GM23248 (cell line): ENCODE measurements around the gene CIART. TPM values are rescaled to one million over a fixed set of nuclear protein-coding genes. Genes with fewer than 3 reads are reported as not detected.

ENCODE experiments used
- DNase-seq: peaks from one replicate; pipeline ENCODE4 v3.0.0-alpha.2; 2015
- H2AFZ ChIP-seq: fragments of 200-600 bp; sonication (generic); 2 replicates; pipeline ENCODE4 v1.6.1; 2016; ENCODE audit warnings: antibody characterized with exemption
- H3F3A ChIP-seq: fragments of 200-600 bp; sonication (generic); 2 replicates; pipeline ENCODE4 v1.6.1; 2016; ENCODE audit warnings: mild to moderate bottlenecking, antibody characterized with exemption, mixed run types; ENCODE audit not compliant: insufficient read depth
- H3K27ac ChIP-seq: fragments of 200-600 bp; sonication (generic); 2 replicates; pipeline ENCODE4 v1.5.1; 2016; ENCODE audit warnings: mild to moderate bottlenecking
- H3K27me3 ChIP-seq: fragments of 200-600 bp; sonication (generic); replicated peaks from 2 replicates; pipeline ENCODE4 v1.6.1; 2016; ENCODE audit warnings: mild to moderate bottlenecking; ENCODE audit not compliant: insufficient read depth
- H3K36me3 ChIP-seq: fragments of 200-600 bp; sonication (generic); 2 replicates; pipeline ENCODE4 v1.6.1; 2016; ENCODE audit warnings: low read depth, mild to moderate bottlenecking
- H3K4me1 ChIP-seq: fragments of 200-600 bp; sonication (generic); 2 replicates; pipeline ENCODE4 v1.6.1; 2016; ENCODE audit warnings: mild to moderate bottlenecking; ENCODE audit not compliant: insufficient read depth
- H3K4me2 ChIP-seq: fragments of 200-600 bp; sonication (generic); one replicate; pipeline ENCODE4 v1.6.1; 2016; ENCODE audit warnings: mild to moderate bottlenecking; ENCODE audit not compliant: unreplicated experiment
- H3K4me3 ChIP-seq: fragments of 200-600 bp; sonication (generic); 2 replicates; pipeline ENCODE4 v1.5.1; 2016; ENCODE audit warnings: mild to moderate bottlenecking
- H3K79me2 ChIP-seq: fragments of 200-600 bp; sonication (generic); 2 replicates; pipeline ENCODE4 v1.6.1; 2016; ENCODE audit warnings: mild to moderate bottlenecking; ENCODE audit not compliant: insufficient read depth
- H3K9ac ChIP-seq: fragments of 200-600 bp; sonication (generic); 2 replicates; pipeline ENCODE4 v1.6.1; 2016; ENCODE audit warnings: mild to moderate bottlenecking
- H3K9me2 ChIP-seq: fragments of 200-600 bp; sonication (generic); 2 replicates; pipeline ENCODE4 v1.6.1; 2016; ENCODE audit warnings: mixed run types, mild to moderate bottlenecking, moderate library complexity; ENCODE audit not compliant: insufficient read depth
- H3K9me3 ChIP-seq: fragments of 200-600 bp; sonication (generic); one replicate; pipeline ENCODE4 v1.6.1; 2017; ENCODE audit warnings: low read depth
- H4K20me1 ChIP-seq: fragments of 200-600 bp; sonication (generic); 2 replicates; pipeline ENCODE4 v1.6.0; 2016; ENCODE audit not compliant: insufficient read depth
- EZH2 ChIP-seq: fragments of 200-600 bp; sonication (generic); IDR thresholded peaks from 2 replicates; pipeline ENCODE4 v1.6.1; 2018; ENCODE audit warnings: antibody characterized with exemption, mild to moderate bottlenecking; ENCODE audit not compliant: insufficient read depth, poor library complexity, severe bottlenecking
- EZH2phosphoT487 ChIP-seq: fragments of 200-600 bp; sonication (generic); IDR thresholded peaks from 2 replicates; pipeline ENCODE4 v1.6.1; 2018; ENCODE audit warnings: antibody characterized with exemption, moderate library complexity, mild to moderate bottlenecking, low read depth; ENCODE audit not compliant: insufficient read depth
- WGBS, 2 experiments: methylation state at CpG; one replicate each; pipeline ENCODE4 v1.1.6; 2015 to 2017; ENCODE audit warnings: low lambda C conversion rate in 2 of 2, low coverage in 1 of 2; ENCODE audit errors: missing lambda C conversion rate in 2 of 2; 5-methylcytosine and 5-hydroxymethylcytosine counted together
- in situ Hi-C: fragments of 300-500 bp; cut with MboI; formaldehyde crosslinking; loops from 2 replicates; pipeline ENCODE4 v1.15.0; 2020
- polyA plus RNA-seq: library from polyadenylated mRNA; unstranded; fragments of >200 nt; fragmentation: Nextera tagmentation; extraction: Ambion mirVana; gene quantifications from 2 replicates; pipeline ENCODE4 v1.2.1, GENCODE V29; 2016
- small RNA-seq: library from RNA; depleted of rRNA; stranded (forward); fragments of <200 nt; gene quantifications from one replicate; pipeline ENCODE3, GENCODE V24; 2014; ENCODE audit warnings: low read depth, low replicate concordance
- total RNA-seq: library from RNA; depleted of rRNA; stranded (reverse); fragments of >200 nt; shearing (Covaris generic); gene quantifications from 2 replicates; pipeline ENCODE4 v1.2.3, GENCODE V29; 2014; rRNA removed

The CIART gene
- total and polyA plus RNA-seq, 2 experiments from 2014 or later: 1.8 to 6.7 TPM

DNA sequence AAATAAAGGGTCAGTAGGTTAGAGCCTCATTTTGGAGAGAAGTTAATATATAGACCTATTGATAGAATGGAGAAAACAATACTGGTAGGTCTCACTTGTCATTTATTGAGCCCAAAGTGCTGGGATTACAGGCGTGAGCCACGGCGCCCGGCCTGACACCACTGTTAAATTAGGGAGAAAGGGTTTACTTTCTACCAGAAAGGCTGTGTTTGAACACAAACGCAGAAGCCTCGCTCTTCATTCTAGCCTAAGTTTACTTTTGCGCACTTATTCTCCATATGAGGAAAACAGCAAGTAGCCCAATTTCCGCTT is 38.3 kb downstream of the CIART start:
- H3K79me2 ChIP-seq: peaks cover 42% of the 10 kb centered on the region
- peak overlapping the region; percentile 93 for H3K4me2 ChIP-seq
- no peaks in the 10 kb centered on the region for H3K27me3 ChIP-seq
- peak overlapping the region; percentile 90 for H3K9ac ChIP-seq
- no peak for DNase-seq
- in situ Hi-C loops: no loop called here
- H3K4me1 ChIP-seq: no peaks in the 10 kb centered on the region; the same call in 1 of the 2 replicates
- WGBS, 2 experiments: 86 to 88% methylated on average over 8 of the region's 8 CpGs
- H2AFZ ChIP-seq: peak overlapping the region; percentile 87
- no peaks in the 10 kb centered on the region for H3K9me3 ChIP-seq
- peak overlapping the region; percentile 86 for H3K27ac ChIP-seq
- TF ChIP-seq EZH2phosphoT487 (no peak), EZH2 (no peak)
- no peaks in the 10 kb centered on the region for H4K20me1 ChIP-seq
- H3F3A ChIP-seq: no peaks in the 10 kb centered on the region
- H3K9me2 ChIP-seq: no peaks in the 10 kb centered on the region
- H3K36me3 ChIP-seq: peaks cover 9% of the 10 kb centered on the region
- peak overlapping the region; percentile 86 for H3K4me3 ChIP-seq

DNA sequence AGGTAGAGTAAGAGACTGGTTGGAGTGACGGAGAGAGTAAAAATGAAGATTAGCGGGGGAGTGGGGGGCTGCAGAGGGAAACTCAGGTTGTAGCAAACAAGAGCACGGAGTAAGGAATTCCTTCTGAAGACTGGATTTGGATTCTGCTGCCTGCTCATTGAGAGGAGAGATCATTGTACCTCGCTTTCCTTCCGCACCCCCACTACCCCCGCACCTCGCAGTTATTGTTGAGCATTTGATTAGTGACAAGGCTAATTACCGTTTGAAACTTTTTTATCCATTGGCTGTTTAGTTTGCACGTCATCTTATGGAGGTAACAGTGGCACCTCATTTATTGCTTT is 39.4 kb downstream of the CIART start:
- Histone ChIP-seq H3K27ac (peak overlapping the region; percentile 86), H3K79me2 (peaks cover 53% of the 10 kb centered on the region), H2AFZ (peak overlapping the region; percentile 87), H4K20me1 (no peaks in the 10 kb centered on the region), H3K4me2 (peak overlapping the region; percentile 93), H3K4me3 (peak overlapping the region; percentile 86), H3K9me2 (no peaks in the 10 kb centered on the region), H3K27me3 (no peaks in the 10 kb centered on the region), H3F3A (no peaks in the 10 kb centered on the region), H3K9ac (peak overlapping the region; percentile 90), H3K9me3 (no peaks in the 10 kb centered on the region), H3K4me1 (no peaks in the 10 kb centered on the region; the same call in 1 of the 2 replicates), H3K36me3 (peaks cover 18% of the 10 kb centered on the region)
- WGBS, 2 experiments: 1 to 2% methylated on average over 9 of the region's 9 CpGs
- TF ChIP-seq EZH2phosphoT487 (no peak), EZH2 (no peak)
- in situ Hi-C loops: no loop called here
- DNase-seq: no peak

- peak overlapping the region; percentile 90 for H3K9ac ChIP-seq
- peak overlapping the region; percentile 93 for H3K4me2 ChIP-seq
- peaks cover 57% of the 10 kb centered on the region for H3K79me2 ChIP-seq
- H3K4me1 ChIP-seq: no peaks in the 10 kb centered on the region; the same call in 1 of the 2 replicates
- no peaks in the 10 kb centered on the region for H3F3A ChIP-seq
- peak overlapping the region; percentile 86 for H3K27ac ChIP-seq
- DNase-seq: peak; percentile 83
- no peak for TF ChIP-seq EZH2
- TF ChIP-seq EZH2phosphoT487: no peak
- peak overlapping the region; percentile 86 for H3K4me3 ChIP-seq
- no peaks in the 10 kb centered on the region for H3K27me3 ChIP-seq
- H3K36me3 ChIP-seq: peaks cover 19% of the 10 kb centered on the region
- peak overlapping the region; percentile 87 for H2AFZ ChIP-seq
- H3K9me2 ChIP-seq: no peaks in the 10 kb centered on the region
- in situ Hi-C loops: no loop called here
- 46 to 54% methylated on average over 3 of the region's 3 CpGs for WGBS, 2 experiments
- H3K9me3 ChIP-seq: no peaks in the 10 kb centered on the region
- H4K20me1 ChIP-seq: no peaks in the 10 kb centered on the region
Observed at GRCh38 chr1:150322310-150322709, 40.0 kb downstream of the CIART start.

DNA sequence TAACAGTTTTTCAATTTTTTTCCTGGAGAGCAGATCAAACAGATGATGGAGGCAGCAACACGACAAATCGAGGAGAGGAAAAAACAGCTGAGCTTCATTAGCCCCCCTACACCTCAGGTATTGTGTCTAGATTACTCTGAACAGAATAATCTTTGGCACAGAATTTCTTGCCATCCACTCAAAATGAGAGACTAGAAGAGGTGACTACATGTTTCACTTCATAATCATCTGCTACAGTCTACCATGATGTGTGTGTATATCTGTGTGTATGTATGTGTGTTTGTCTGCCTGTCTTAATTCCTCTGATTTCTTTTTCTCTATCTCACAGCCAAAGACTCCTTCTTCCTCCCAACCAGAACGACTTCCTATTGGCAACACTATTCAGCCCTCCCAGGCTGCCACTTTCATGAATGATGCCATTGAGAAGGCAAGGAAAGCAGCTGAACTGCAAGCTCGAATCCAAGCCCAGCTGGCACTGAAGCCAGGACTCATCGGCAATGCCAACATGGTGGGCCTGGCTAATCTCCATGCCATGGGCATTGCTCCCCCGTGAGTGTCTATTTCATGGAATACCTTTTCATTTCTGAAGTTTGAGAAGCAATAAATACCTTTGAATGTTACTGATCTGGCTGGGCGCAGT is 50.4 kb downstream of the CIART start:
- Histone ChIP-seq H3K4me3 (no peak overlapping the region), H3K9ac (no peak overlapping the region), H3K27ac (no peak overlapping the region), H2AFZ (no peak overlapping the region), H3K27me3 (no peaks in the 10 kb centered on the region), H3K4me1 (no peaks in the 10 kb centered on the region), H3F3A (no peaks in the 10 kb centered on the region), H4K20me1 (no peaks in the 10 kb centered on the region), H3K4me2 (no peak overlapping the region), H3K9me3 (no peaks in the 10 kb centered on the region), H3K36me3 (peaks cover 55% of the 10 kb centered on the region), H3K9me2 (no peaks in the 10 kb centered on the region), H3K79me2 (peaks cover 40% of the 10 kb centered on the region)
- in situ Hi-C loops: no loop called here
- no peak for DNase-seq
- 84 to 88% methylated on average over 7 of the region's 7 CpGs for WGBS, 2 experiments
- no peak for TF ChIP-seq EZH2phosphoT487
- TF ChIP-seq EZH2: no peak

Small RNA genes lying within 50 kb of the gene (small RNA-seq; reads per million reads assigned to genes)
- gene RNU2-17P: 15.7 reads per million, percentile 87 among the genes with 10 or more reads in this experiment

Other genes starting within 250 kb of the CIART start
- gene VPS45, start 214.8 kb upstream of the CIART start, total RNA-seq: 42.0 and 49.2 TPM in 2 replicates
- 38.9 and 41.7 TPM in 2 replicates for gene VPS45, start 214.8 kb upstream of the CIART start, polyA plus RNA-seq
- 24.8 and 26.9 TPM in 2 replicates for gene PLEKHO1, start 132.6 kb upstream of the CIART start, total RNA-seq
- gene PLEKHO1, start 132.6 kb upstream of the CIART start, polyA plus RNA-seq: 30.7 and 34.8 TPM in 2 replicates
- gene ANP32E, start 46.4 kb upstream of the CIART start, total RNA-seq: 13.5 and 14.4 TPM in 2 replicates
- 52.9 and 55.2 TPM in 2 replicates for gene ANP32E, start 46.4 kb upstream of the CIART start, polyA plus RNA-seq
- gene CA14, start 24.8 kb upstream of the CIART start, total RNA-seq: not detected in 2 replicates
- gene CA14, start 24.8 kb upstream of the CIART start, polyA plus RNA-seq: 0.16 TPM in 1 of 2 replicates, not detected in the other
- 103 and 104 TPM in 2 replicates for gene APH1A, start 13.5 kb upstream of the CIART start, total RNA-seq
- 32.4 and 32.6 TPM in 2 replicates for gene APH1A, start 13.5 kb upstream of the CIART start, polyA plus RNA-seq
- gene C1orf54, start 9.8 kb upstream of the CIART start, total RNA-seq: 1.7 and 1.9 TPM in 2 replicates
- 1.7 and 1.9 TPM in 2 replicates for gene C1orf54, start 9.8 kb upstream of the CIART start, polyA plus RNA-seq
- 36.5 and 37.9 TPM in 2 replicates for gene MRPS21, start 11.3 kb downstream of the CIART start, total RNA-seq
- 108 and 116 TPM in 2 replicates for gene MRPS21, start 11.3 kb downstream of the CIART start, polyA plus RNA-seq
- 27.6 and 46.2 TPM in 2 replicates for gene PRPF3, start 39.0 kb downstream of the CIART start, total RNA-seq
- gene PRPF3, start 39.0 kb downstream of the CIART start, polyA plus RNA-seq: 25.6 and 28.1 TPM in 2 replicates
- gene RPRD2, start 81.6 kb downstream of the CIART start, total RNA-seq: 7.6 and 7.8 TPM in 2 replicates
- gene RPRD2, start 81.6 kb downstream of the CIART start, polyA plus RNA-seq: 16.5 and 17.0 TPM in 2 replicates
- 6.7 and 14.4 TPM in 2 replicates for gene TARS2, start 204.9 kb downstream of the CIART start, total RNA-seq
- 14.0 and 14.4 TPM in 2 replicates for gene TARS2, start 204.9 kb downstream of the CIART start, polyA plus RNA-seq
- gene ECM1, start 225.6 kb downstream of the CIART start, total RNA-seq: 133 and 160 TPM in 2 replicates
- 282 and 291 TPM in 2 replicates for gene ECM1, start 225.6 kb downstream of the CIART start, polyA plus RNA-seq
- not detected in 2 replicates for gene FALEC, start 233.2 kb downstream of the CIART start, total RNA-seq
- gene FALEC, start 233.2 kb downstream of the CIART start, polyA plus RNA-seq: 0.49 and 0.71 TPM in 2 replicates